H1 (cell line): ENCODE measurements around the gene SSBP3. TPM values are rescaled to one million over a fixed set of nuclear protein-coding genes. Genes with fewer than 3 reads are reported as not detected.

Experiments used
- CTCF ChIA-PET: fragments of 300-600 bp; sonication (Branson Sonifier 250); formaldehyde crosslinking; loops from one replicate; lab custom pipeline; 2021; ENCODE audit not compliant: partially characterized antibody; lab: Charles Lee
- POLR2A ChIA-PET: fragments of 300-600 bp; sonication (Branson Sonifier 250); formaldehyde crosslinking; loops from one replicate; lab custom pipeline; 2021; ENCODE audit warnings: inconsistent platforms; ENCODE audit not compliant: partially characterized antibody; lab: Charles Lee
- DNase-seq, 2 experiments: peaks; one replicate each; pipeline versions ENCODE4 v3.0.0 to v3.0.0-alpha.2; 2010 to 2022; ENCODE audit warnings: low spot score in 2 of 2, low read depth in 1 of 2, mixed read lengths in 1 of 2
- FAIRE-seq: peaks from 2 replicates; lab custom pipeline; 2011; peaks lifted over from hg19 to GRCh38; lab: Jason Lieb, UNC
- H2AFZ ChIP-seq: 2 replicates; pipeline ENCODE4 v1.8.1; 2012; ENCODE audit warnings: low read length, inconsistent platforms
- H2AK5ac ChIP-seq: 2 replicates; pipeline ENCODE4 v1.6.1; 2013; ENCODE audit warnings: low read depth, low read length
- H2BK120ac ChIP-seq: replicated peaks from 2 replicates; pipeline ENCODE3; 2013; ENCODE audit warnings: low read depth, low read length, inconsistent platforms
- H2BK12ac ChIP-seq: 2 replicates; pipeline ENCODE4 v1.6.1; 2013; ENCODE audit warnings: low read depth, low read length
- H2BK15ac ChIP-seq: 2 replicates; pipeline ENCODE4 v1.6.1; 2013; ENCODE audit warnings: low read length
- H2BK20ac ChIP-seq: 2 replicates; pipeline ENCODE4 v1.6.1; 2013; ENCODE audit warnings: low read length
- H2BK5ac ChIP-seq: 2 replicates; pipeline ENCODE4 v1.6.1; 2013; ENCODE audit warnings: low read depth, low read length
- H3K14ac ChIP-seq: 2 replicates; pipeline ENCODE4 v1.6.1; 2013; ENCODE audit warnings: inconsistent platforms; ENCODE audit not compliant: insufficient read length
- H3K18ac ChIP-seq: 2 replicates; pipeline ENCODE4 v1.6.1; 2013; ENCODE audit warnings: low read length; ENCODE audit errors: extremely low read depth
- H3K23ac ChIP-seq: 2 replicates; pipeline ENCODE4 v1.6.1; 2013; ENCODE audit warnings: inconsistent platforms; ENCODE audit not compliant: insufficient read length
- H3K23me2 ChIP-seq: 2 replicates; pipeline ENCODE4 v1.6.1; 2013; ENCODE audit warnings: low read depth, low read length
- H3K27ac ChIP-seq: 2 replicates; pipeline ENCODE4 v1.6.1; 2011; ENCODE audit warnings: low read depth, low read length, inconsistent platforms
- H3K27me3 ChIP-seq, 4 experiments: replicated peaks in 1 of 4; 1 replicate in 1 of 4; 2 replicates in 3 of 4; pipeline versions ENCODE4 v1.6.1 to v1.8.1; 2011 to 2013; ENCODE audit warnings: low read length in 3 of 4, mild to moderate bottlenecking in 3 of 4, inconsistent platforms in 2 of 4, mixed read lengths in 2 of 4, moderate library complexity in 1 of 4; ENCODE audit not compliant: control insufficient read depth in 3 of 4, insufficient read depth in 3 of 4; ENCODE audit errors: extremely low read depth in 1 of 4
- H3K36me3 ChIP-seq, 4 experiments: 2 replicates each; pipeline versions ENCODE4 v1.6.1 to v1.8.1; 2011 to 2013; ENCODE audit warnings: mild to moderate bottlenecking in 4 of 4, low read length in 3 of 4, moderate library complexity in 2 of 4, control low read depth in 1 of 4, inconsistent platforms in 1 of 4; ENCODE audit not compliant: insufficient read depth in 4 of 4, control insufficient read depth in 2 of 4
- H3K4ac ChIP-seq: replicated peaks from 2 replicates; pipeline ENCODE3; 2013; ENCODE audit warnings: low read length, low read depth, mixed read lengths, inconsistent platforms; ENCODE audit not compliant: insufficient read length
- H3K4me1 ChIP-seq, 4 experiments: replicated peaks in 1 of 4; 1 replicate in 1 of 4; 2 replicates in 3 of 4; pipeline versions ENCODE4 v1.6.1 to v1.8.1; 2011 to 2013; ENCODE audit warnings: low read length in 3 of 4, inconsistent platforms in 2 of 4, mixed read lengths in 1 of 4; ENCODE audit not compliant: insufficient read depth in 4 of 4, control insufficient read depth in 3 of 4
- H3K4me2 ChIP-seq, 2 experiments: 2 replicates each; pipeline versions ENCODE4 v1.6.1 to v1.8.1; 2011 to 2013; ENCODE audit warnings: low read depth in 2 of 2, low read length in 2 of 2, control low read depth in 1 of 2, inconsistent platforms in 1 of 2, mild to moderate bottlenecking in 1 of 2; ENCODE audit not compliant: insufficient read depth in 1 of 2
- H3K4me3 ChIP-seq, 4 experiments: fragments of 200-600, 300-600 bp in 1 of 4; sonication (generic), shearing (Covaris generic), sonication (Bioruptor Twin) in 1 of 4; 2 replicates each; pipeline versions ENCODE4 v1.5.1 to v1.8.1; 2011 to 2016; ENCODE audit warnings: low read length in 4 of 4, low read depth in 3 of 4, control low read depth in 2 of 4, inconsistent platforms in 2 of 4, mild to moderate bottlenecking in 2 of 4, mixed read lengths in 1 of 4, moderate library complexity in 1 of 4; ENCODE audit not compliant: insufficient read depth in 2 of 4; ENCODE audit errors: extremely low read depth in 1 of 4
- H3K56ac ChIP-seq: replicated peaks from 2 replicates; pipeline ENCODE3; 2013; ENCODE audit warnings: low read depth, mild to moderate bottlenecking, mixed read lengths, low read length, inconsistent platforms; ENCODE audit not compliant: insufficient read length
- H3K79me1 ChIP-seq: 2 replicates; pipeline ENCODE4 v1.6.1; 2013; ENCODE audit warnings: low read depth, low read length, control low read depth
- H3K79me2 ChIP-seq, 2 experiments: 2 replicates each; pipeline versions ENCODE4 v1.6.1 to v1.8.1; 2012 to 2013; ENCODE audit warnings: low read length in 2 of 2, mild to moderate bottlenecking in 2 of 2, inconsistent platforms in 1 of 2; ENCODE audit not compliant: insufficient read depth in 2 of 2, control insufficient read depth in 1 of 2
- H3K9ac ChIP-seq, 4 experiments: replicated peaks in 1 of 4; 1 replicate in 1 of 4; 2 replicates in 3 of 4; pipeline versions ENCODE4 v1.6.1 to v1.8.1; 2011 to 2013; ENCODE audit warnings: low read depth in 3 of 4, low read length in 3 of 4, control low read depth in 2 of 4, mild to moderate bottlenecking in 2 of 4, moderate library complexity in 2 of 4, inconsistent platforms in 1 of 4; ENCODE audit errors: extremely low read depth in 1 of 4
- H3K9me3 ChIP-seq, 2 experiments: 2 replicates each; pipeline versions ENCODE4 v1.6.1 to v1.8.1; 2012 to 2013; ENCODE audit warnings: mild to moderate bottlenecking in 2 of 2, moderate library complexity in 2 of 2, control low read depth in 1 of 2, inconsistent platforms in 1 of 2, low read depth in 1 of 2, low read length in 1 of 2, mixed read lengths in 1 of 2; ENCODE audit not compliant: insufficient read depth in 2 of 2
- H4K20me1 ChIP-seq, 2 experiments: replicated peaks in 1 of 2; 2 replicates each; pipeline versions ENCODE3 to v1.8.1; 2011 to 2013; ENCODE audit warnings: inconsistent platforms in 2 of 2, low read length in 2 of 2, mild to moderate bottlenecking in 1 of 2; ENCODE audit not compliant: insufficient read depth in 2 of 2, control insufficient read depth in 1 of 2
- H4K5ac ChIP-seq: 2 replicates; pipeline ENCODE4 v1.6.1; 2013; ENCODE audit warnings: low read length, low read depth, mixed read lengths, inconsistent platforms; ENCODE audit not compliant: insufficient read length
- H4K8ac ChIP-seq: 2 replicates; pipeline ENCODE4 v1.8.0; 2013; ENCODE audit warnings: mild to moderate bottlenecking, moderate library complexity, low read length, inconsistent platforms; ENCODE audit not compliant: insufficient read depth; ENCODE audit errors: extremely low read depth
- H4K91ac ChIP-seq: replicated peaks from 2 replicates; pipeline ENCODE3; 2013; ENCODE audit warnings: low read length, mixed read lengths, inconsistent platforms; ENCODE audit not compliant: insufficient read length
- ASH2L ChIP-seq: fragments of 200-600, 300-600 bp; sonication (generic); IDR thresholded peaks from one replicate; pipeline ENCODE4 v1.7.1; 2017; ENCODE audit warnings: low read length
- BCL11A ChIP-seq, 2 experiments: IDR thresholded peaks; one replicate each; pipeline ENCODE4 v1.6.1; 2011; ENCODE audit warnings: low read depth in 2 of 2, low read length in 2 of 2, mild to moderate bottlenecking in 2 of 2
- CBX5 ChIP-seq: fragments of 300-800, 300-1000 bp; sonication (generic); IDR thresholded peaks from 2 replicates; pipeline ENCODE4 v1.7.1; 2016; ENCODE audit warnings: antibody characterized with exemption, low read length, low read depth
- CHD2 ChIP-seq: IDR thresholded peaks from 2 replicates; pipeline ENCODE4 v1.6.1; 2012; ENCODE audit warnings: low read length, improper control_type of control experiment
- NRF1 ChIP-seq: IDR thresholded peaks from 2 replicates; pipeline ENCODE4 v1.6.1; 2011; ENCODE audit warnings: mild to moderate bottlenecking, low read depth, low read length, improper control_type of control experiment
- RAD21 ChIP-seq, 2 experiments: IDR thresholded peaks in 1 of 2; conservative IDR thresholded peaks in 1 of 2; 2 replicates each; pipeline ENCODE4 v1.6.1; 2011; ENCODE audit warnings: low read depth in 2 of 2, low read length in 2 of 2, improper control_type of control experiment in 1 of 2, inconsistent platforms in 1 of 2, mild to moderate bottlenecking in 1 of 2, moderate library complexity in 1 of 2
- RBBP5 ChIP-seq: IDR thresholded peaks from 2 replicates; pipeline ENCODE4 v1.7.1; 2012; ENCODE audit warnings: low read depth, mild to moderate bottlenecking, inconsistent platforms, low read length, moderate library complexity, borderline replicate concordance
- RFX5 ChIP-seq: IDR thresholded peaks from 2 replicates; pipeline ENCODE4 v1.6.1; 2011; ENCODE audit warnings: low read depth, low read length, improper control_type of control experiment, borderline replicate concordance
- SIN3A ChIP-seq, 2 experiments: IDR thresholded peaks in 1 of 2; conservative IDR thresholded peaks in 1 of 2; 2 replicates each; pipeline ENCODE4 v1.6.1; 2011 to 2012; ENCODE audit warnings: low read length in 2 of 2, improper control_type of control experiment in 1 of 2, low read depth in 1 of 2, mild to moderate bottlenecking in 1 of 2
- SIX5 ChIP-seq: IDR thresholded peaks from 2 replicates; pipeline ENCODE4 v1.6.1; 2011; ENCODE audit warnings: mild to moderate bottlenecking, low read depth, low read length
- SP1 ChIP-seq: IDR thresholded peaks from 2 replicates; pipeline ENCODE4 v1.6.1; 2011; ENCODE audit warnings: low read depth, low read length
- SP4 ChIP-seq: IDR thresholded peaks from 2 replicates; pipeline ENCODE4 v1.6.1; 2012; ENCODE audit warnings: low read length, inconsistent platforms
- ZNF274 ChIP-seq: IDR thresholded peaks from 2 replicates; pipeline ENCODE4 v1.7.0; 2012; ENCODE audit warnings: low read length, borderline replicate concordance; ENCODE audit errors: extremely low read depth
- WGBS, 2 experiments: shearing (Covaris generic) in 1 of 2; methylation state at CpG; one replicate each; pipeline versions ENCODE4 v1.1.6 to v1.1.7; 2013 to 2015; ENCODE audit warnings: low lambda C conversion rate in 2 of 2, mixed read lengths in 2 of 2, inconsistent platforms in 1 of 2, low coverage in 1 of 2, missing lambda C conversion rate in 1 of 2; ENCODE audit not compliant: insufficient replicate concordance in 2 of 2, insufficient coverage in 1 of 2, insufficient read length in 1 of 2; ENCODE audit errors: extremely low coverage in 1 of 2, missing lambda C conversion rate in 1 of 2; 5-methylcytosine and 5-hydroxymethylcytosine counted together
- polyA plus RNA-seq, 7 experiments: library from polyadenylated mRNA; depleted of rRNA in 3 of 7; stranded (reverse) in 5 of 7; unstranded in 2 of 7; fragments of >200 nt in 5 of 7; fragments of 200-250 nt in 2 of 7; gene quantifications; 1 replicate in 5 of 7; 2 replicates in 1 of 7; 4 replicates in 1 of 7; pipeline versions ENCODE4 v1.2.1 to v1.2.3, GENCODE V29; 2011 to 2013; ENCODE audit warnings: missing spikeins in 2 of 7, mixed read lengths in 2 of 7
- total RNA-seq: library from RNA; stranded (reverse); fragmentation: NEBNext Ultra II Directional; extraction: Animal tissue kit (Norgen Biotek cat#: 25700); gene quantifications from 2 replicates; pipeline ENCODE4 v1.2.1, GENCODE V29; 2021
- TF ChIP-seq, protein P1 (sequence below): IDR thresholded peaks from 2 replicates; pipeline ENCODE4 v1.6.1; 2012; ENCODE audit warnings: inconsistent platforms

Gene SSBP3
- total and polyA plus RNA-seq, 2 of the 8 experiments (the other 6 are each of a cell fraction or from before 2014, with no cell fraction given): 99.7 to 133 TPM

DNA sequence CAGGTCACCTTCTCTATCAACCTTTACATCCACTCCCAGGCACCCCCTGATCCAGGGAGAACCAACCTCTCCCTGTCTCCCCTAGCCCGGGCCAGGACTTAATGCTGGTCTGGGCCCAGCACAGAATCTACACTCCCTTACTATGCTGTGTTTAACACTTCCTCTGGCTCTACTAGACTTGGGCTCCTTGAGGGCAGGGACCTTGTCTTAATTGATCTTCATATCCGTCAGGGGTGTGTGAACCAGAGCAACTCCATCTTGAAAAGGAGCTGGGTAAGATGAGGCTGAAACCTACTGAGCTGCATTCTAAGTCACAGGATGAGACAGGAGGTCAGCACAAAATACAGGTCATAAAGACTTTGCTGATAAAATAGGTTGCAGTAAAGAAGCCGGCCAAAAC lies 98.9 kb downstream of the SSBP3 start:
- POLR2A ChIA-PET: interaction anchor here (1.0 to 1.9 kb wide), 2 partner anchors 13 to 100 kb away, joined by 4 to 5 read pairs; no protein-coding TSS in a partner anchor
- no peak for FAIRE-seq
- TF ChIP-seq CBX5 (no peak), SIN3A (conservative IDR thresholded peaks at IDR 0.05 in 1 of 2, IDR thresholded peaks at IDR 0.05 in 1 of 2; ENCODE audit: low read depth in 1 of 2, low read length in 2 of 2) (no peak), SIX5 (no peak), NRF1 (no peak), RFX5 (no peak), ASH2L (no peak), RBBP5 (no peak), SP1 (no peak), RAD21 (IDR thresholded peaks at IDR 0.05 in 1 of 2, conservative IDR thresholded peaks at IDR 0.05 in 1 of 2; ENCODE audit: low read depth in 2 of 2, low read length in 2 of 2) (no peak), SP4 (no peak), BCL11A (IDR thresholded peaks at IDR 0.05; ENCODE audit: low read depth in 2 of 2, low read length in 2 of 2) (no peak), ZNF274 (no peak), CHD2 (no peak)
- TF ChIP-seq, protein P1, sequence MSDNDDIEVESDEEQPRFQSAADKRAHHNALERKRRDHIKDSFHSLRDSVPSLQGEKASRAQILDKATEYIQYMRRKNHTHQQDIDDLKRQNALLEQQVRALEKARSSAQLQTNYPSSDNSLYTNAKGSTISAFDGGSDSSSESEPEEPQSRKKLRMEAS: no peak

More for the DNA sequence above, 98.9 kb downstream of the SSBP3 start:
- Histone ChIP-seq H3K23me2 (no peaks in the 10 kb centered on the region), H2BK120ac (no peak overlapping the region), H3K4me1 (peaks cover 27 to 41% (median 33%) of the 10 kb centered on the region in 4 experiments), H3K27me3 (no peaks in the 10 kb centered on the region), H2AK5ac (0 out of 2 replicates have a peak overlapping the region, but pooled peaks have one; percentile 53), H3K4me3 (no peak overlapping the region), H2AFZ (no peak overlapping the region), H4K5ac (no peak overlapping the region), H3K79me2 (peaks cover 28 to 72% of the 10 kb centered on the region in 2 experiments), H2BK20ac (no peak overlapping the region), H3K9me3 (no peaks in the 10 kb centered on the region), H4K20me1 (peaks cover 12 to 32% of the 10 kb centered on the region in 2 experiments), H2BK15ac (no peak overlapping the region), H2BK12ac (peak overlapping the region; percentile 4; the same call in 1 of the 2 replicates), H4K8ac (no peak overlapping the region), H3K27ac (no peak overlapping the region), H3K14ac (no peak overlapping the region), H3K4ac (no peak overlapping the region), H3K56ac (no peak overlapping the region), H2BK5ac (0 out of 2 replicates have a peak overlapping the region, but pooled peaks have one; percentile 66), H3K23ac (no peak overlapping the region), H3K79me1 (peaks cover 40% of the 10 kb centered on the region), H3K18ac (no peak overlapping the region), H3K4me2 (no peak overlapping the region; a peak in 1 of 4 replicates), H4K91ac (no peak overlapping the region), H3K36me3 (no peaks in the 10 kb centered on the region), H3K9ac (no peak overlapping the region)
- CTCF ChIA-PET: interaction anchor here (0.6 to 0.9 kb wide), 2 partner anchors 12 to 147 kb away, joined by 3 to 6 read pairs; no protein-coding TSS in a partner anchor
- whole genome bisulfite sequencing, 2 experiments: 97% methylated on average over 3 of the region's 3 CpGs; no CpG with 5 or more reads in 1 of the 2 experiments
- DNase-seq: no peak
